GM12878 (cell line): ENCODE measurements around the gene AGTPBP1. TPM values are rescaled to one million over a fixed set of nuclear protein-coding genes. Genes with fewer than 3 reads are reported as not detected.

ENCODE experiments used
- ATAC-seq: fragments of 200-7000 bp; cut with Tn5 transposase; 3 replicates; pipeline ENCODE4 v1.9.1; 2020; ENCODE audit warnings: mild to moderate bottlenecking, moderate library complexity
- BruUV-seq: library from RNA; stranded (reverse); fragments of 400-500 nt; replicated peaks from 2 replicates; lab custom pipeline; 2021; lab: Mats Ljungman, UMichigan
- CTCF ChIA-PET: fragments of 300-600 bp; sonication (Branson Sonifier 250); formaldehyde crosslinking; extraction: SDS; loops from one replicate; lab custom pipeline; 2021; ENCODE audit warnings: inconsistent platforms; lab: Yijun Ruan, JAX
- POLR2A ChIA-PET: fragments of 350-600 bp; formaldehyde crosslinking; extraction: SDS; loops from one replicate; lab custom pipeline; 2021; ENCODE audit warnings: inconsistent platforms; lab: Charles Lee
- RAD21 ChIA-PET: fragments of 300-600 bp; sonication (Branson Sonifier 250); formaldehyde crosslinking; loops from one replicate; lab custom pipeline; 2023; ENCODE audit warnings: antibody characterized with exemption; ENCODE audit not compliant: unreplicated experiment; lab: Charles Lee
- SMC1A ChIA-PET: fragments of 300-600 bp; sonication (Branson Sonifier 250); formaldehyde crosslinking; loops from one replicate; lab custom pipeline; 2023; ENCODE audit not compliant: unreplicated experiment, uncharacterized antibody; lab: Charles Lee
- DNase-seq: peaks from one replicate; pipeline ENCODE4 v3.0.0-alpha.2; 2011; ENCODE audit warnings: low read depth, low spot score
- FAIRE-seq: peaks from 3 replicates; lab custom pipeline; 2011; peaks lifted over from hg19 to GRCh38; lab: Jason Lieb, UNC
- H2AFZ ChIP-seq: 2 replicates; pipeline ENCODE4 v1.6.0; 2011; ENCODE audit warnings: low read depth, low read length, control low read depth; ENCODE audit not compliant: control insufficient read depth
- H3K27ac ChIP-seq: 2 replicates; pipeline ENCODE4 v1.5.1; 2011; ENCODE audit warnings: control low read depth; ENCODE audit not compliant: control insufficient read depth, insufficient read depth
- H3K27me3 ChIP-seq, 2 experiments: replicated peaks in 1 of 2; 2 replicates each; pipeline versions ENCODE4 v1.6.0 to v1.6.1; 2011; ENCODE audit warnings: low read length in 1 of 2; ENCODE audit not compliant: control insufficient read depth in 2 of 2, insufficient read depth in 2 of 2
- H3K36me3 ChIP-seq, 2 experiments: 2 replicates each; pipeline ENCODE4 v1.5.1; 2011; ENCODE audit warnings: low read length in 1 of 2; ENCODE audit not compliant: control insufficient read depth in 2 of 2, insufficient read depth in 2 of 2
- H3K4me1 ChIP-seq: 2 replicates; pipeline ENCODE4 v1.6.1; 2011; ENCODE audit warnings: mild to moderate bottlenecking, low read length, moderate library complexity, mixed read lengths; ENCODE audit not compliant: control insufficient read depth, insufficient read depth
- H3K4me2 ChIP-seq: 2 replicates; pipeline ENCODE4 v1.6.0; 2011; ENCODE audit warnings: control low read depth; ENCODE audit not compliant: control insufficient read depth, insufficient read depth
- H3K4me3 ChIP-seq: fragments of 200-600 bp; sonication (generic); 2 replicates; pipeline ENCODE4 v1.5.1; 2016
- H3K79me2 ChIP-seq: 2 replicates; pipeline ENCODE4 v1.6.0; 2011; ENCODE audit warnings: low read length; ENCODE audit not compliant: control insufficient read depth, insufficient read depth
- H3K9ac ChIP-seq: 2 replicates; pipeline ENCODE4 v1.8.0; 2011; ENCODE audit warnings: low read length, control low read depth, mixed read lengths; ENCODE audit not compliant: control insufficient read depth, insufficient read depth
- H3K9me3 ChIP-seq: replicated peaks from 3 replicates; pipeline ENCODE4 v1.5.1; 2011; ENCODE audit warnings: mild to moderate bottlenecking, low read length; ENCODE audit not compliant: control insufficient read depth, insufficient read depth
- H4K20me1 ChIP-seq: 2 replicates; pipeline ENCODE4 v1.6.0; 2011; ENCODE audit not compliant: control insufficient read depth, insufficient read depth
- BCL11A ChIP-seq: IDR thresholded peaks from 2 replicates; pipeline ENCODE4 v1.6.1; 2011; ENCODE audit warnings: low read depth, low read length
- BMI1 ChIP-seq: fragments of 450-650 bp; IDR thresholded peaks from 2 replicates; pipeline ENCODE4 v1.6.1; 2016; ENCODE audit warnings: mild to moderate bottlenecking, moderate library complexity, borderline replicate concordance
- BRCA1 ChIP-seq: IDR thresholded peaks from 2 replicates; pipeline ENCODE4 v1.6.1; 2011; ENCODE audit warnings: low read depth, low read length, improper control_type of control experiment
- CBX5 ChIP-seq: sonication (generic); IDR thresholded peaks from 2 replicates; pipeline ENCODE4 v1.6.1; 2016; ENCODE audit warnings: low read depth, moderate library complexity, mild to moderate bottlenecking, inconsistent platforms
- CHD1 ChIP-seq: IDR thresholded peaks from 2 replicates; pipeline ENCODE4 v1.6.1; 2012; ENCODE audit warnings: low read depth, low read length, improper control_type of control experiment
- EP300 ChIP-seq, 2 experiments: fragments of 150-350 bp in 1 of 2; IDR thresholded peaks; 2 replicates each; pipeline ENCODE4 v1.6.1; 2011 to 2012; ENCODE audit warnings: low read depth in 2 of 2, low read length in 2 of 2, borderline replicate concordance in 1 of 2, improper control_type of control experiment in 1 of 2, inconsistent platforms in 1 of 2; ENCODE audit not compliant: control insufficient read depth in 1 of 2
- MEF2B ChIP-seq: fragments of 450-650 bp; IDR thresholded peaks from 2 replicates; pipeline ENCODE4 v1.6.1; 2018; ENCODE audit warnings: mild to moderate bottlenecking, moderate library complexity; ENCODE audit not compliant: partially characterized antibody, poor library complexity, severe bottlenecking
- RAD21 ChIP-seq: IDR thresholded peaks from 2 replicates; pipeline ENCODE4 v1.6.1; 2011; ENCODE audit warnings: mild to moderate bottlenecking, low read depth, low read length, moderate library complexity; ENCODE audit not compliant: insufficient read depth
- STAT3 ChIP-seq: IDR thresholded peaks from 2 replicates; pipeline ENCODE4 v1.6.1; 2011; ENCODE audit warnings: low read depth, low read length, improper control_type of control experiment
- TCF3 ChIP-seq: IDR thresholded peaks from 2 replicates; pipeline ENCODE4 v1.6.1; 2012; ENCODE audit warnings: low read depth, mild to moderate bottlenecking, low read length, borderline replicate concordance; ENCODE audit not compliant: insufficient read depth
- WGBS: methylation state at CpG from one replicate; pipeline ENCODE4 v1.1.6; 2016; ENCODE audit warnings: low lambda C conversion rate; ENCODE audit not compliant: insufficient replicate concordance, insufficient coverage; ENCODE audit errors: missing lambda C conversion rate; 5-methylcytosine and 5-hydroxymethylcytosine counted together
- in situ Hi-C: fragments of 300-500 bp; cut with MboI; formaldehyde crosslinking; loops from 9 replicates; pipeline ENCODE4 v1.14.3; 2018; ENCODE audit warnings: mixed read lengths
- intact Hi-C: fragments of 100-400 bp; cut with micrococcal nuclease; formaldehyde crosslinking; loops from one replicate; pipeline ENCODE4 v1.14.2; 2022; ENCODE audit not compliant: unreplicated experiment
- polyA plus RNA-seq, 11 experiments: library from polyadenylated mRNA; depleted of rRNA in 4 of 11; unstranded in 6 of 11; stranded (reverse) in 5 of 11; fragments of >200 nt; fragmentation: Nextera tagmentation in 4 of 11; fragmentation: Illumina TruSeq in 1 of 11; extraction: Ambion mirVana in 4 of 11; extraction: Trizol in 1 of 11; gene quantifications; 1 replicate in 1 of 11; 2 replicates in 10 of 11; pipeline versions ENCODE4 v1.2.1 to v1.2.3, GENCODE V29; 2011 to 2016; ENCODE audit warnings: inconsistent platforms in 2 of 11, missing spikeins in 2 of 11, low read depth in 1 of 11
- total RNA-seq, 4 experiments: library from RNA; depleted of rRNA in 3 of 4; stranded (reverse); fragments of >200 nt in 3 of 4; fragmentation: Illumina TruSeq in 1 of 4; extraction: Trizol in 1 of 4; gene quantifications; 2 replicates each; pipeline versions ENCODE4 v1.2.1 to v1.2.3, GENCODE V29; 2013 to 2021
- TF ChIP-seq, protein P1 (sequence below): fragments of 450-650 bp; conservative IDR thresholded peaks from 2 replicates; pipeline ENCODE4 v1.6.1; 2017; ENCODE audit warnings: mild to moderate bottlenecking, moderate library complexity
- TF ChIP-seq, protein P2 (sequence below): IDR thresholded peaks from 2 replicates; pipeline ENCODE4 v1.6.1; 2011; ENCODE audit warnings: low read depth, mild to moderate bottlenecking, low read length, moderate library complexity, borderline replicate concordance; ENCODE audit errors: extremely low read depth
- TF ChIP-seq, protein P3 (sequence below): fragments of 450-650 bp; IDR thresholded peaks from 2 replicates; pipeline ENCODE4 v1.6.1; 2018; ENCODE audit warnings: mild to moderate bottlenecking, low read depth, moderate library complexity; ENCODE audit not compliant: partially characterized antibody
- TF ChIP-seq, protein P4 (sequence below): IDR thresholded peaks from 2 replicates; pipeline ENCODE4 v1.6.1; 2011; ENCODE audit warnings: borderline replicate concordance, low read depth, mild to moderate bottlenecking, moderate library complexity, low read length; ENCODE audit not compliant: insufficient read depth, poor library complexity, severe bottlenecking

Gene AGTPBP1
- total and polyA plus RNA-seq, 10 of the 15 experiments (the other 5 are each of a cell fraction or from before 2014, with no cell fraction given): 6.1 to 35.2 (median 20.0) TPM

DNA sequence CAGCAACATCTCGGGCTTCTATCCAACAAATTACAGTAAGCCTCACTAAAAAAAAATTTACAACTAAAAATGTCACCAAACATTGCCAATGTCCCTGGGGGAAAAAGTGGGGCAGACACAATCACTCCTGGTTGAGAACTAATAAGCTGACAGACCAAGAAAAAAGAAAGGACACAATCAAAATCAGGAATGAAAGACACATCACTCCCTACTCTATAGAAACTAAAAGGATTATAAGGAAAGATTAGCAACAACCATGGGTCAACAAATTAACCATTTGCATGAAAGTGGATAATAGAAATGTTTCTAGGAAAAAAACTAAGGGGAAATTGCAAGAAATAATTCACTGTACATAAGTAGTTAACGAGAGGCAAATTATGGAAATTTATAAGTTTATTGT is 53.4 kb downstream of the AGTPBP1 start:
- TF ChIP-seq STAT3 (no peak), CHD1 (no peak), RAD21 (no peak), BMI1 (no peak), BRCA1 (no peak), CBX5 (no peak), TCF3 (no peak), MEF2B (no peak), BCL11A (no peak), EP300 (IDR thresholded peaks at IDR 0.05; ENCODE audit: borderline replicate concordance in 1 of 2, control insufficient read depth in 1 of 2, low read depth in 2 of 2, low read length in 2 of 2) (no peak)
- TF ChIP-seq, protein P1, sequence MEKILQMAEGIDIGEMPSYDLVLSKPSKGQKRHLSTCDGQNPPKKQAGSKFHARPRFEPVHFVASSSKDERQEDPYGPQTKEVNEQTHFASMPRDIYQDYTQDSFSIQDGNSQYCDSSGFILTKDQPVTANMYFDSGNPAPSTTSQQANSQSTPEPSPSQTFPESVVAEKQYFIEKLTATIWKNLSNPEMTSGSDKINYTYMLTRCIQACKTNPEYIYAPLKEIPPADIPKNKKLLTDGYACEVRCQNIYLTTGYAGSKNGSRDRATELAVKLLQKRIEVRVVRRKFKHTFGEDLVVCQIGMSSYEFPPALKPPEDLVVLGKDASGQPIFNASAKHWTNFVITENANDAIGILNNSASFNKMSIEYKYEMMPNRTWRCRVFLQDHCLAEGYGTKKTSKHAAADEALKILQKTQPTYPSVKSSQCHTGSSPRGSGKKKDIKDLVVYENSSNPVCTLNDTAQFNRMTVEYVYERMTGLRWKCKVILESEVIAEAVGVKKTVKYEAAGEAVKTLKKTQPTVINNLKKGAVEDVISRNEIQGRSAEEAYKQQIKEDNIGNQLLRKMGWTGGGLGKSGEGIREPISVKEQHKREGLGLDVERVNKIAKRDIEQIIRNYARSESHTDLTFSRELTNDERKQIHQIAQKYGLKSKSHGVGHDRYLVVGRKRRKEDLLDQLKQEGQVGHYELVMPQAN: no peak
- TF ChIP-seq, protein P2, sequence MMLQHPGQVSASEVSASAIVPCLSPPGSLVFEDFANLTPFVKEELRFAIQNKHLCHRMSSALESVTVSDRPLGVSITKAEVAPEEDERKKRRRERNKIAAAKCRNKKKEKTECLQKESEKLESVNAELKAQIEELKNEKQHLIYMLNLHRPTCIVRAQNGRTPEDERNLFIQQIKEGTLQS: no peak
- TF ChIP-seq, protein P3, sequence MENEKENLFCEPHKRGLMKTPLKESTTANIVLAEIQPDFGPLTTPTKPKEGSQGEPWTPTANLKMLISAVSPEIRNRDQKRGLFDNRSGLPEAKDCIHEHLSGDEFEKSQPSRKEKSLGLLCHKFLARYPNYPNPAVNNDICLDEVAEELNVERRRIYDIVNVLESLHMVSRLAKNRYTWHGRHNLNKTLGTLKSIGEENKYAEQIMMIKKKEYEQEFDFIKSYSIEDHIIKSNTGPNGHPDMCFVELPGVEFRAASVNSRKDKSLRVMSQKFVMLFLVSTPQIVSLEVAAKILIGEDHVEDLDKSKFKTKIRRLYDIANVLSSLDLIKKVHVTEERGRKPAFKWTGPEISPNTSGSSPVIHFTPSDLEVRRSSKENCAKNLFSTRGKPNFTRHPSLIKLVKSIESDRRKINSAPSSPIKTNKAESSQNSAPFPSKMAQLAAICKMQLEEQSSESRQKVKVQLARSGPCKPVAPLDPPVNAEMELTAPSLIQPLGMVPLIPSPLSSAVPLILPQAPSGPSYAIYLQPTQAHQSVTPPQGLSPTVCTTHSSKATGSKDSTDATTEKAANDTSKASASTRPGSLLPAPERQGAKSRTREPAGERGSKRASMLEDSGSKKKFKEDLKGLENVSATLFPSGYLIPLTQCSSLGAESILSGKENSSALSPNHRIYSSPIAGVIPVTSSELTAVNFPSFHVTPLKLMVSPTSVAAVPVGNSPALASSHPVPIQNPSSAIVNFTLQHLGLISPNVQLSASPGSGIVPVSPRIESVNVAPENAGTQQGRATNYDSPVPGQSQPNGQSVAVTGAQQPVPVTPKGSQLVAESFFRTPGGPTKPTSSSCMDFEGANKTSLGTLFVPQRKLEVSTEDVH: no peak
- TF ChIP-seq, protein P4, sequence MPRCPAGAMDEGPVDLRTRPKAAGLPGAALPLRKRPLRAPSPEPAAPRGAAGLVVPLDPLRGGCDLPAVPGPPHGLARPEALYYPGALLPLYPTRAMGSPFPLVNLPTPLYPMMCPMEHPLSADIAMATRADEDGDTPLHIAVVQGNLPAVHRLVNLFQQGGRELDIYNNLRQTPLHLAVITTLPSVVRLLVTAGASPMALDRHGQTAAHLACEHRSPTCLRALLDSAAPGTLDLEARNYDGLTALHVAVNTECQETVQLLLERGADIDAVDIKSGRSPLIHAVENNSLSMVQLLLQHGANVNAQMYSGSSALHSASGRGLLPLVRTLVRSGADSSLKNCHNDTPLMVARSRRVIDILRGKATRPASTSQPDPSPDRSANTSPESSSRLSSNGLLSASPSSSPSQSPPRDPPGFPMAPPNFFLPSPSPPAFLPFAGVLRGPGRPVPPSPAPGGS: no peak
- no peak overlapping the region for H3K4me2 ChIP-seq
- intact Hi-C loops (no loop called here), in situ Hi-C loops (no loop called here)
- H4K20me1 ChIP-seq: no peaks in the 10 kb centered on the region
- WGBS: 92% methylated on average over 2 of the region's 2 CpGs
- no peak overlapping the region for H3K9ac ChIP-seq
- H2AFZ ChIP-seq: no peak overlapping the region
- H3K79me2 ChIP-seq: no peaks in the 10 kb centered on the region
- no peaks in the 10 kb centered on the region; the same call in 2 of the 3 replicates for H3K9me3 ChIP-seq
- ChIA-PET SMC1A (interaction anchor here (1.4 kb wide), 1 partner anchor 10 kb away, joined by 5 read pairs; no protein-coding TSS in a partner anchor), CTCF (interaction anchor here (2.5 kb wide), 1 partner anchor 10 kb away, joined by 9 read pairs; no protein-coding TSS in a partner anchor), POLR2A (no interaction called here), RAD21 (no interaction called here)
- H3K4me1 ChIP-seq: no peaks in the 10 kb centered on the region
- H3K36me3 ChIP-seq: peaks cover 0 to 4% of the 10 kb centered on the region in 2 experiments; a peak in 1 of 4 replicates
- no peak for FAIRE-seq
- H3K27ac ChIP-seq: no peak overlapping the region
- H3K4me3 ChIP-seq: no peak overlapping the region
- BruUV-seq: no TSS peak
- H3K27me3 ChIP-seq: no peaks in the 10 kb centered on the region
- DNase-seq: no peak
- ATAC-seq: no peak
